ENCODE measurements around the gene MYZAP.

The MYZAP gene

GRCh38 chr15:57568299-57568698 lies 23.4 kb upstream of the MYZAP start:
- Histone ChIP-seq H3K4me3 (ENCODE audit: low read depth in 1 of 2, low read length in 1 of 2) (no peak overlapping the region), H3K9me3 (no peaks in the 10 kb centered on the region), H3K27me3 (peaks cover 29% of the 10 kb centered on the region), H3K4me1 (ENCODE audit: control insufficient read depth in 1 of 2, insufficient read depth in 1 of 2, low read depth in 1 of 2, low read length in 1 of 2) (peaks cover 3 to 5% of the 10 kb centered on the region in 2 experiments), H3K27ac (no peak overlapping the region), H3K36me3 (no peaks in the 10 kb centered on the region)
- TF ChIP-seq, protein P1, sequence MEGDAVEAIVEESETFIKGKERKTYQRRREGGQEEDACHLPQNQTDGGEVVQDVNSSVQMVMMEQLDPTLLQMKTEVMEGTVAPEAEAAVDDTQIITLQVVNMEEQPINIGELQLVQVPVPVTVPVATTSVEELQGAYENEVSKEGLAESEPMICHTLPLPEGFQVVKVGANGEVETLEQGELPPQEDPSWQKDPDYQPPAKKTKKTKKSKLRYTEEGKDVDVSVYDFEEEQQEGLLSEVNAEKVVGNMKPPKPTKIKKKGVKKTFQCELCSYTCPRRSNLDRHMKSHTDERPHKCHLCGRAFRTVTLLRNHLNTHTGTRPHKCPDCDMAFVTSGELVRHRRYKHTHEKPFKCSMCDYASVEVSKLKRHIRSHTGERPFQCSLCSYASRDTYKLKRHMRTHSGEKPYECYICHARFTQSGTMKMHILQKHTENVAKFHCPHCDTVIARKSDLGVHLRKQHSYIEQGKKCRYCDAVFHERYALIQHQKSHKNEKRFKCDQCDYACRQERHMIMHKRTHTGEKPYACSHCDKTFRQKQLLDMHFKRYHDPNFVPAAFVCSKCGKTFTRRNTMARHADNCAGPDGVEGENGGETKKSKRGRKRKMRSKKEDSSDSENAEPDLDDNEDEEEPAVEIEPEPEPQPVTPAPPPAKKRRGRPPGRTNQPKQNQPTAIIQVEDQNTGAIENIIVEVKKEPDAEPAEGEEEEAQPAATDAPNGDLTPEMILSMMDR (IDR thresholded peaks at IDR 0.05): no peak

DNA sequence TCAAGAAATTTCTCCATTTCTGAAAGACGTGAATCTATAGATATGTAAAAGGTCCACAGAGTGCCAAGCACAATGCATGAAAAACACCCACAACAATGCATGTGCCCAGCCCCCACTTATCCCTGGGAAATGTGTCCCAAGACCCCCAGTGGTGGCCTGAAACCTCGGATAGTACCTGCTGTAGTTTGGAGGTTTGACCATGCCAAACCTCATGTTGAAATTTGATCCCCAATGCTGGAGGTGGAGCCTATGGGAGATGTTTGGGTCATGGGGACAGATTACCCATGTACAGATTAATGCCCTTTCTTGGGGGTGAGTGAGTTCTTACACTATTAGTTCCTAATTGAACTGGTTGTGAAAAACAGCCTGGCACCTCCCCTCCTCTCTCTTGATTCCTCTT lies 21.4 kb upstream of the MYZAP start:
- Histone ChIP-seq H3K27me3 (peaks cover 9% of the 10 kb centered on the region), H3K4me1 (ENCODE audit: control insufficient read depth in 1 of 2, insufficient read depth in 1 of 2, low read depth in 1 of 2, low read length in 1 of 2) (peaks cover 1 to 3% of the 10 kb centered on the region in 2 experiments), H3K4me3 (ENCODE audit: low read depth in 1 of 2, low read length in 1 of 2) (no peak overlapping the region), H3K9me3 (no peaks in the 10 kb centered on the region), H3K36me3 (no peaks in the 10 kb centered on the region), H3K27ac (no peak overlapping the region)
- TF ChIP-seq, protein P1 (IDR thresholded peaks at IDR 0.05): no peak

- H3K4me1 ChIP-seq (ENCODE audit: control insufficient read depth in 1 of 2, insufficient read depth in 1 of 2, low read depth in 1 of 2, low read length in 1 of 2): no peaks in the 10 kb centered on the region
- no peaks in the 10 kb centered on the region for H3K36me3 ChIP-seq
- no peak overlapping the region for H3K4me3 ChIP-seq (ENCODE audit: low read depth in 1 of 2, low read length in 1 of 2)
- H3K27me3 ChIP-seq: peaks cover 2% of the 10 kb centered on the region
- no peak overlapping the region for H3K27ac ChIP-seq
- TF ChIP-seq, protein P1 (IDR thresholded peaks at IDR 0.05): no peak
- H3K9me3 ChIP-seq: no peaks in the 10 kb centered on the region
These were observed 20.7 kb upstream of the MYZAP start for GRCh38 chr15:57570994-57571393.

DNA sequence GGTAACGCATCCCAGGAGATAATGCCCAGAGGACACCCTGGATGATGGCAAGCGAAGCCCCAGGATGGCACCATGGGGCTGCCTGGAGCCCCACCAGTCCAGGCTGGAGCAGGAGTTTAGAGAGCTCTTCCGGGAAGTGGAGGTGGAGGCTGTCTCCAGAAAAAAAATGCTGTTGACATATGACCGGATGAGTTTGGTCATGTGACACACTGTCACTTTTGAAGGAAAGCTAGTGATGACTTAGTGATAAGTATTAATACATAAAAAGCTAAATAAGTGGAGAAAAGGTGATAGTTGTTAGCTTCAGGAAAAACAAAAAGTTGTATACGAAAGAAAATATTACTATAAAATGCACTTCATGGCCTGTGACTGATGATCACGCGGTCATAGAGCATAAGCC lies 20.0 kb upstream of the MYZAP start:
- TF ChIP-seq, protein P1 (IDR thresholded peaks at IDR 0.05): no peak
- H3K36me3 ChIP-seq: no peaks in the 10 kb centered on the region
- H3K4me3 ChIP-seq (ENCODE audit: low read depth in 1 of 2, low read length in 1 of 2): no peak overlapping the region
- no peak overlapping the region for H3K27ac ChIP-seq
- H3K27me3 ChIP-seq: no peaks in the 10 kb centered on the region
- H3K9me3 ChIP-seq: no peaks in the 10 kb centered on the region
- H3K4me1 ChIP-seq (ENCODE audit: control insufficient read depth in 1 of 2, insufficient read depth in 1 of 2, low read depth in 1 of 2, low read length in 1 of 2): no peaks in the 10 kb centered on the region

DNA sequence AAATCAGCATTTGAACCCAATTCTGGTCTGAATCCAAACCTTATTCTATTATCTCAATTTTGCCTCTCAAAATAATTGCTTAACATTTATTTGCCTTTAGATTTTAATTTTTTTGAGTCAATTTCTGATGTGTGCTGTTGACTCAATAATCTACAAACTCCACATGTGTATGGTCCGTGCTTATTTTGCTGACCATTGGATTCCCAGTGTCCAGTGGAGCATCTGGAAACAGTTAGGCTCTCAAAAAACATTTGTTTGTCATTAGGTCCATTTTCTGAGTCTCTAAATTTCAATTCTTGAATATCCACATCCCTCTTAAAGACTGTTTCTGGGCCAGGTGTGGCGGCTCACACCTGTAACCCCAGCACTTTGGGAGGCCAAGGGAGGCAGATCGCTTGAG lies 19.2 kb upstream of the MYZAP start:
- TF ChIP-seq, protein P1 (IDR thresholded peaks at IDR 0.05): no peak
- Histone ChIP-seq H3K4me1 (ENCODE audit: control insufficient read depth in 1 of 2, insufficient read depth in 1 of 2, low read depth in 1 of 2, low read length in 1 of 2) (no peaks in the 10 kb centered on the region), H3K27ac (no peak overlapping the region), H3K36me3 (no peaks in the 10 kb centered on the region), H3K4me3 (ENCODE audit: low read depth in 1 of 2, low read length in 1 of 2) (no peak overlapping the region), H3K9me3 (no peaks in the 10 kb centered on the region), H3K27me3 (no peaks in the 10 kb centered on the region)

DNA sequence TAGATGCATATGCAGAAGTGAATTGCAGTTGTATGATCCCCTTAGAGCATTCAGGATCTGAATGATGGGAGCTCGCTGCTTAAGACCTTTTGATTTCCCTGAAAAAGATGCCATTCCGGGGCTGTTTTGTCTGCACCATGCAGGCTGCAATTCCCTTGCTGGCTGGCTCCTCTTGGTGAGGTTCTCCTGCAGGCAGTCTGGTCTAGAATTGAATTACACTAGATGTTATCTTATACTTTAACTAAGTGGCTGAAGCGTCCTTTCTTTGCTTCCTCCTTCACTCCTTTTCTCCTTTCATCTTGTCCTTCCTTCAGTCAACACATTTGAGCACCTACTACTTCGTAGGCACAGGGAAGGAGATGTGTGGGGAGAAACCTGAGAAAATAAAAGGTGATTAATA lies 18.6 kb upstream of the MYZAP start:
- no peaks in the 10 kb centered on the region for H3K36me3 ChIP-seq
- TF ChIP-seq, protein P1 (IDR thresholded peaks at IDR 0.05): no peak
- no peak overlapping the region for H3K4me3 ChIP-seq (ENCODE audit: low read depth in 1 of 2, low read length in 1 of 2)
- H3K27me3 ChIP-seq: no peaks in the 10 kb centered on the region
- no peaks in the 10 kb centered on the region for H3K9me3 ChIP-seq
- H3K4me1 ChIP-seq (ENCODE audit: control insufficient read depth in 1 of 2, insufficient read depth in 1 of 2, low read depth in 1 of 2, low read length in 1 of 2): no peaks in the 10 kb centered on the region
- no peak overlapping the region for H3K27ac ChIP-seq

Measured in neutrophil (primary cell).